ENCODE measurements around the gene BPIFB1.

The BPIFB1 gene

DNA sequence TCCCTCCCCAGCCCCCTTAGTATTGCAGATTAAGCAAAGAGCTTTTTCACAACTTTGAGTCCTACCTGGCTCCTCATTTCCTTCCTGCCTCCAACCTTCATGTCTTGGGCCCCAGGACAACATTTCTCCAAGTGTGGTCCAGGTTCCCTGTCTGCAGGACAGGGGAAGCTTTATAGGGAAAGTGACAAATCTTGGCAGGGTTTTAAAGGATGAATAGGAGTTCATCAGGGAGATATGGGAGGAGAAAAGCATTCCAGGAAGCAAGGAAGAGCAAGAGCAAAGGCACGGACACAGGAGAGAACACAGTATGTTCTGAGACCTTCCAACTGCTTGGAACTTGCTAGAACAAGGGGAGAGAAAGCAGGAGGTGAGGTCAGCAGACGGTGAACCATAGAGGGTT, 1.9 kb downstream of the BPIFB1 start:
- Histone ChIP-seq H3K79me2 (ENCODE audit: insufficient read depth, low read length) (no peaks in the 10 kb centered on the region), H3K4me2 (ENCODE audit: low read depth, low read length, poor library complexity, severe bottlenecking) (no peak overlapping the region), H3K9me3 (ENCODE audit: insufficient read depth, low read length) (no peaks in the 10 kb centered on the region), H4K20me1 (ENCODE audit: low read depth, low read length) (no peaks in the 10 kb centered on the region), H3K27ac (ENCODE audit: low read depth, low read length) (no peak overlapping the region), H3K36me3 (ENCODE audit: low read length) (no peaks in the 10 kb centered on the region), H3K9ac (ENCODE audit: low read length) (no peak overlapping the region), H3K4me3 (ENCODE audit: insufficient read depth, low read length, poor library complexity, severe bottlenecking) (no peak overlapping the region), H3F3A (ENCODE audit: insufficient read depth) (no peaks in the 10 kb centered on the region), H2AFZ (ENCODE audit: low read depth, low read length, severe bottlenecking) (no peak overlapping the region), H3K9me2 (replicated peaks; ENCODE audit: insufficient read depth, low read length) (no peaks in the 10 kb centered on the region), H3K27me3 (ENCODE audit: low read length) (no peaks in the 10 kb centered on the region)
- no peak for TF ChIP-seq EZH2phosphoT487 (conservative IDR thresholded peaks at IDR 0.05; ENCODE audit: low read length)
- TF ChIP-seq, protein P1, sequence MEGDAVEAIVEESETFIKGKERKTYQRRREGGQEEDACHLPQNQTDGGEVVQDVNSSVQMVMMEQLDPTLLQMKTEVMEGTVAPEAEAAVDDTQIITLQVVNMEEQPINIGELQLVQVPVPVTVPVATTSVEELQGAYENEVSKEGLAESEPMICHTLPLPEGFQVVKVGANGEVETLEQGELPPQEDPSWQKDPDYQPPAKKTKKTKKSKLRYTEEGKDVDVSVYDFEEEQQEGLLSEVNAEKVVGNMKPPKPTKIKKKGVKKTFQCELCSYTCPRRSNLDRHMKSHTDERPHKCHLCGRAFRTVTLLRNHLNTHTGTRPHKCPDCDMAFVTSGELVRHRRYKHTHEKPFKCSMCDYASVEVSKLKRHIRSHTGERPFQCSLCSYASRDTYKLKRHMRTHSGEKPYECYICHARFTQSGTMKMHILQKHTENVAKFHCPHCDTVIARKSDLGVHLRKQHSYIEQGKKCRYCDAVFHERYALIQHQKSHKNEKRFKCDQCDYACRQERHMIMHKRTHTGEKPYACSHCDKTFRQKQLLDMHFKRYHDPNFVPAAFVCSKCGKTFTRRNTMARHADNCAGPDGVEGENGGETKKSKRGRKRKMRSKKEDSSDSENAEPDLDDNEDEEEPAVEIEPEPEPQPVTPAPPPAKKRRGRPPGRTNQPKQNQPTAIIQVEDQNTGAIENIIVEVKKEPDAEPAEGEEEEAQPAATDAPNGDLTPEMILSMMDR (IDR thresholded peaks at IDR 0.05; ENCODE audit: insufficient read depth, low read length, poor library complexity, severe bottlenecking): no peak

DNA sequence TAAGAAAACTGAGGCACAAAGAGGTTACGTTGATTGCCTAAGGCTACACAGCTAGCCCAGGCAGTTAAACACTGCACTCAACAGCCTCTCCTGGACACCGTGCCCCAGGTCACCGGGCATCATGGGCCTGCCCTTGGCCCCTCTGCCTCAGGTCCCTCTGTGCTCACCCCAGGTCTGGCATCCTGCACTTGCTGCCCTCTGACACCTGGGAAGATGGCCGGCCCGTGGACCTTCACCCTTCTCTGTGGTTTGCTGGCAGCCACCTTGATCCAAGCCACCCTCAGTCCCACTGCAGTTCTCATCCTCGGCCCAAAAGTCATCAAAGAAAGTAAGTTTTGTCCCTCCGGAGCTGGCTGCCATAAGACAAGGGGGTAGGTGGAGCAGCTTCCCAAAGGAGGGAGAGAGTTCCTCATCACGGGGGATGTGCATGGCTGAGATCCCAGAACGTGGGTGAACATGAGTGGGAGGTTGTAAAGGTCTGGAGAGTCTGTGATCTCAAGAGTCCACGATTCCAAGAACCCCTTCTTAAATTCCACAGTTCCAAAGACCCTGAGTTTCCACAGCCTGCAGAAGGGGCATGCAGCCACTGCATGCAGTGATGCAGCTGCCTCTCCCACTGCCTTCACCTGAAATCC, 3.0 kb downstream of the BPIFB1 start:
- Histone ChIP-seq H3K9me2 (replicated peaks; ENCODE audit: insufficient read depth, low read length) (no peaks in the 10 kb centered on the region), H4K20me1 (ENCODE audit: low read depth, low read length) (no peaks in the 10 kb centered on the region), H3F3A (ENCODE audit: insufficient read depth) (no peaks in the 10 kb centered on the region), H3K36me3 (ENCODE audit: low read length) (no peaks in the 10 kb centered on the region), H3K27ac (ENCODE audit: low read depth, low read length) (no peak overlapping the region), H3K9me3 (ENCODE audit: insufficient read depth, low read length) (no peaks in the 10 kb centered on the region), H3K27me3 (ENCODE audit: low read length) (no peaks in the 10 kb centered on the region), H3K4me2 (ENCODE audit: low read depth, low read length, poor library complexity, severe bottlenecking) (no peak overlapping the region), H3K9ac (ENCODE audit: low read length) (no peak overlapping the region), H3K4me3 (ENCODE audit: insufficient read depth, low read length, poor library complexity, severe bottlenecking) (no peak overlapping the region), H2AFZ (ENCODE audit: low read depth, low read length, severe bottlenecking) (no peak overlapping the region), H3K79me2 (ENCODE audit: insufficient read depth, low read length) (no peaks in the 10 kb centered on the region)
- TF ChIP-seq, protein P1 (IDR thresholded peaks at IDR 0.05; ENCODE audit: insufficient read depth, low read length, poor library complexity, severe bottlenecking): no peak
- no peak for TF ChIP-seq EZH2phosphoT487 (conservative IDR thresholded peaks at IDR 0.05; ENCODE audit: low read length)

DNA sequence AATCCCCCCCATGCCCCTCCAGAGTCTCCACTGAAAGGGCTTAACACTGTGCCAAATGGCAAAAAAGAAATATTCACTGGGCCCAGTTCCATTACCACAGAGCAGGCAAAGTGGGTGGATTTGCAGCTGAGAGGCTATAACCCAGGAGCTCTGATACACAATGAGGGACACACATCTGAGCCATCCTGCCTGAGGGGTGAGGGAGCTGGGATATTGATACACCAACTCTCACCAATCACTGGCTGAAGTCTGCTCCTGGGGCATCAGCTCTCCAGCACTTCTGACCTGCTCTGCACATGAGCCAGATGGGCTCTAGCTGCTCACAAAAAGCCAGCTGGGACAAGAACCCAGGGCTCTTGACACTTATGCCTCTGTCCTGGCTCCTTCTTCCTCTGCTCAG, 4.9 kb downstream of the BPIFB1 start:
- Histone ChIP-seq H3K9me3 (ENCODE audit: insufficient read depth, low read length) (no peaks in the 10 kb centered on the region), H2AFZ (ENCODE audit: low read depth, low read length, severe bottlenecking) (no peak overlapping the region), H3K79me2 (ENCODE audit: insufficient read depth, low read length) (no peaks in the 10 kb centered on the region), H3K27me3 (ENCODE audit: low read length) (no peaks in the 10 kb centered on the region), H3F3A (ENCODE audit: insufficient read depth) (no peaks in the 10 kb centered on the region), H3K9ac (ENCODE audit: low read length) (no peak overlapping the region), H4K20me1 (ENCODE audit: low read depth, low read length) (no peaks in the 10 kb centered on the region), H3K4me3 (ENCODE audit: insufficient read depth, low read length, poor library complexity, severe bottlenecking) (no peak overlapping the region), H3K27ac (ENCODE audit: low read depth, low read length) (no peak overlapping the region), H3K36me3 (ENCODE audit: low read length) (no peaks in the 10 kb centered on the region), H3K9me2 (replicated peaks; ENCODE audit: insufficient read depth, low read length) (no peaks in the 10 kb centered on the region), H3K4me2 (ENCODE audit: low read depth, low read length, poor library complexity, severe bottlenecking) (no peak overlapping the region)
- TF ChIP-seq, protein P1 (IDR thresholded peaks at IDR 0.05; ENCODE audit: insufficient read depth, low read length, poor library complexity, severe bottlenecking): no peak
- no peak for TF ChIP-seq EZH2phosphoT487 (conservative IDR thresholded peaks at IDR 0.05; ENCODE audit: low read length)
